ENCODE data around the gene KRT34. TPM values are rescaled to one million over a fixed set of nuclear protein-coding genes. Genes with fewer than 3 reads are reported as not detected.

The KRT34 gene
- total RNA-seq, 1 donor from 2014 or later, result not detected

- no peaks in the 10 kb centered on the region for H3K27me3 Mint-ChIP-seq (ENCODE audit: unreplicated experiment)
- TF ChIP-seq, protein P1, sequence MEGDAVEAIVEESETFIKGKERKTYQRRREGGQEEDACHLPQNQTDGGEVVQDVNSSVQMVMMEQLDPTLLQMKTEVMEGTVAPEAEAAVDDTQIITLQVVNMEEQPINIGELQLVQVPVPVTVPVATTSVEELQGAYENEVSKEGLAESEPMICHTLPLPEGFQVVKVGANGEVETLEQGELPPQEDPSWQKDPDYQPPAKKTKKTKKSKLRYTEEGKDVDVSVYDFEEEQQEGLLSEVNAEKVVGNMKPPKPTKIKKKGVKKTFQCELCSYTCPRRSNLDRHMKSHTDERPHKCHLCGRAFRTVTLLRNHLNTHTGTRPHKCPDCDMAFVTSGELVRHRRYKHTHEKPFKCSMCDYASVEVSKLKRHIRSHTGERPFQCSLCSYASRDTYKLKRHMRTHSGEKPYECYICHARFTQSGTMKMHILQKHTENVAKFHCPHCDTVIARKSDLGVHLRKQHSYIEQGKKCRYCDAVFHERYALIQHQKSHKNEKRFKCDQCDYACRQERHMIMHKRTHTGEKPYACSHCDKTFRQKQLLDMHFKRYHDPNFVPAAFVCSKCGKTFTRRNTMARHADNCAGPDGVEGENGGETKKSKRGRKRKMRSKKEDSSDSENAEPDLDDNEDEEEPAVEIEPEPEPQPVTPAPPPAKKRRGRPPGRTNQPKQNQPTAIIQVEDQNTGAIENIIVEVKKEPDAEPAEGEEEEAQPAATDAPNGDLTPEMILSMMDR (IDR thresholded peaks at IDR 0.05), result no peak
- H3K9me3 Mint-ChIP-seq (ENCODE audit: unreplicated experiment), result no peaks in the 10 kb centered on the region
- H3K36me3 Mint-ChIP-seq (ENCODE audit: unreplicated experiment), result no peaks in the 10 kb centered on the region
- DNase-seq (ENCODE audit: extremely low spot score, unreplicated experiment), result no peak
- H3K27ac Mint-ChIP-seq (ENCODE audit: unreplicated experiment), result no peak overlapping the region
- no peaks in the 10 kb centered on the region for H3K4me1 Mint-ChIP-seq (ENCODE audit: unreplicated experiment)
- H3K4me3 Mint-ChIP-seq (ENCODE audit: unreplicated experiment), result no peak overlapping the region
These were observed 13.1 kb downstream of the KRT34 start for GRCh38 chr17:41369023-41369422.

DNA sequence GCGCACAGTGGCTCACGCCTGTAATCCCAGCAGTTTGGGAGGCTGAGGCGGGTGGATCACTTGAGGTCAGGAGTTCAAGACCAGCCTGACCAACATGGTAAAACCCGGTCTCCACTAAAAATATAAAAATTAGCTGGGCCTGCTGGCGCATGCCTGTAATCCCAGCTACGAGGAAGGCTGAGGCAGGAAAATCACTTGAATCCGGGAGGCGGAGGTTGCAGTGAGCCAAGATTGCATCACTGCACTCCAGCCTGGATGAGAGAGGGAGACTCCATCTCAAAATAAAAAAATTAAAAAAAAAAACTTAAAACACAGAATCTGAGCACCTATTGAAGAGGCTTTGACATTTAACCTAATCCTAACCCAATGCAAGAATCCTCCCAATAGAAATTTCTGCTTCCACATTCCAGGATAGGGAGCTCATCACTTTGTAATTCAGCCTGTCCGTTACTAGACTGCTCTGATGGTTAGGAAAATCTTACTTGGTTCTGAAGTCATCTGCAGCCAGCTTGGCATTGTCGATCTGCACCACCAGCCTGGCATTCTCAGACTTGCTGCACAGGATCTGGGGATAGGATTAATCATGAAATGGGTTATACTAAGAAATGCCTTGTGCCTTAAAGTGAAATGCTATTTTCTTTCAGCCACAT, 14.6 kb downstream of the KRT34 start:
- no peaks in the 10 kb centered on the region for H3K36me3 Mint-ChIP-seq (ENCODE audit: unreplicated experiment)
- H3K9me3 Mint-ChIP-seq (ENCODE audit: unreplicated experiment), result no peaks in the 10 kb centered on the region
- no peak overlapping the region for H3K4me3 Mint-ChIP-seq (ENCODE audit: unreplicated experiment)
- H3K4me1 Mint-ChIP-seq (ENCODE audit: unreplicated experiment), result no peaks in the 10 kb centered on the region
- TF ChIP-seq, protein P1 (IDR thresholded peaks at IDR 0.05), result no peak
- no peak for DNase-seq (ENCODE audit: extremely low spot score, unreplicated experiment)
- H3K27ac Mint-ChIP-seq (ENCODE audit: unreplicated experiment), result no peak overlapping the region
- no peaks in the 10 kb centered on the region for H3K27me3 Mint-ChIP-seq (ENCODE audit: unreplicated experiment)

GRCh38 chr17:41366070-41366469, 16.0 kb downstream of the KRT34 start:
- no peaks in the 10 kb centered on the region for H3K36me3 Mint-ChIP-seq (ENCODE audit: unreplicated experiment)
- TF ChIP-seq, protein P1 (IDR thresholded peaks at IDR 0.05), result no peak
- no peaks in the 10 kb centered on the region for H3K9me3 Mint-ChIP-seq (ENCODE audit: unreplicated experiment)
- H3K27ac Mint-ChIP-seq (ENCODE audit: unreplicated experiment), result no peak overlapping the region
- no peak for DNase-seq (ENCODE audit: extremely low spot score, unreplicated experiment)
- H3K4me3 Mint-ChIP-seq (ENCODE audit: unreplicated experiment), result no peak overlapping the region
- no peaks in the 10 kb centered on the region for H3K27me3 Mint-ChIP-seq (ENCODE audit: unreplicated experiment)
- no peaks in the 10 kb centered on the region for H3K4me1 Mint-ChIP-seq (ENCODE audit: unreplicated experiment)

DNA sequence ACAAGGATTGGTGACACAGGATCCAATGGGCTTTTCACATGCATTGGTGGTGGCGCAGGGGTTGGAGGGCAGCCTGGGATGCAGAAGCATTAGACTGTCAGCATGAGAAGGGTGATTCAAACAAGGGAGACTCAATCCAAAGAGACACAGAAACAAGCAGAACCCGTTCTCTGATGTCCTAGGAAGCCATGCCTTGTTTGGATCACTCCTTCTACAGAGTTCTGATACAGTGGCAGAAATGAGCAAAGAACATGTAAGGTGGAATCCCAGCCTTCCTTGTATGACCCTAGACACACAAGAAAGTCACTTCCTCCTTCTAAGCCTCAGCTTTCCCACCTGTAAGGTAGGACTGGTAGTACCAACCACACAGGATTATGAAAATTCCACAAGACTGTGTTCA, 18.2 kb downstream of the KRT34 start:
- no peaks in the 10 kb centered on the region for H3K27me3 Mint-ChIP-seq (ENCODE audit: unreplicated experiment)

GRCh38 chr17:41360296-41360995, 21.7 kb downstream of the KRT34 start:
- no peak overlapping the region for H3K4me3 Mint-ChIP-seq (ENCODE audit: unreplicated experiment)
- peaks cover 4% of the 10 kb centered on the region for H3K9me3 Mint-ChIP-seq (ENCODE audit: unreplicated experiment)
- peak; percentile 34 for DNase-seq (ENCODE audit: extremely low spot score, unreplicated experiment)
- H3K27me3 Mint-ChIP-seq (ENCODE audit: unreplicated experiment), result peaks cover 6% of the 10 kb centered on the region
- TF ChIP-seq, protein P1 (IDR thresholded peaks at IDR 0.05), result no peak
- H3K27ac Mint-ChIP-seq (ENCODE audit: unreplicated experiment), result no peak overlapping the region
- no peaks in the 10 kb centered on the region for H3K4me1 Mint-ChIP-seq (ENCODE audit: unreplicated experiment)
- no peaks in the 10 kb centered on the region for H3K36me3 Mint-ChIP-seq (ENCODE audit: unreplicated experiment)

More for the DNA sequence above, 18.2 kb downstream of the KRT34 start:
- Mint-ChIP-seq H3K4me3 (ENCODE audit: unreplicated experiment) (no peak overlapping the region), H3K36me3 (ENCODE audit: unreplicated experiment) (no peaks in the 10 kb centered on the region), H3K27ac (ENCODE audit: unreplicated experiment) (no peak overlapping the region), H3K4me1 (ENCODE audit: unreplicated experiment) (no peaks in the 10 kb centered on the region), H3K9me3 (ENCODE audit: unreplicated experiment) (no peaks in the 10 kb centered on the region)
- no peak for DNase-seq (ENCODE audit: extremely low spot score, unreplicated experiment)
- TF ChIP-seq, protein P1 (IDR thresholded peaks at IDR 0.05), result no peak

Data from osteocyte (in vitro differentiated cells).